C4-2B (cell line): Measurements from ENCODE around the gene MBNL1.

Source experiments
- H3K27ac ChIP-seq: fragments of 450-650 bp; 2 replicates; pipeline ENCODE4 v1.5.1; 2017
- ZFX ChIP-seq: fragments of 450-650 bp; IDR thresholded peaks from 2 replicates; pipeline ENCODE4 v1.6.1; 2017
- TF ChIP-seq, protein P1 (sequence below): fragments of 450-650 bp; conservative IDR thresholded peaks from 2 replicates; pipeline ENCODE4 v1.5.1; 2017; ENCODE audit warnings: mild to moderate bottlenecking

The MBNL1 gene

GRCh38 chr3:152291649-152292066, 22.9 kb downstream of the MBNL1 start:
- TF ChIP-seq, protein P1, sequence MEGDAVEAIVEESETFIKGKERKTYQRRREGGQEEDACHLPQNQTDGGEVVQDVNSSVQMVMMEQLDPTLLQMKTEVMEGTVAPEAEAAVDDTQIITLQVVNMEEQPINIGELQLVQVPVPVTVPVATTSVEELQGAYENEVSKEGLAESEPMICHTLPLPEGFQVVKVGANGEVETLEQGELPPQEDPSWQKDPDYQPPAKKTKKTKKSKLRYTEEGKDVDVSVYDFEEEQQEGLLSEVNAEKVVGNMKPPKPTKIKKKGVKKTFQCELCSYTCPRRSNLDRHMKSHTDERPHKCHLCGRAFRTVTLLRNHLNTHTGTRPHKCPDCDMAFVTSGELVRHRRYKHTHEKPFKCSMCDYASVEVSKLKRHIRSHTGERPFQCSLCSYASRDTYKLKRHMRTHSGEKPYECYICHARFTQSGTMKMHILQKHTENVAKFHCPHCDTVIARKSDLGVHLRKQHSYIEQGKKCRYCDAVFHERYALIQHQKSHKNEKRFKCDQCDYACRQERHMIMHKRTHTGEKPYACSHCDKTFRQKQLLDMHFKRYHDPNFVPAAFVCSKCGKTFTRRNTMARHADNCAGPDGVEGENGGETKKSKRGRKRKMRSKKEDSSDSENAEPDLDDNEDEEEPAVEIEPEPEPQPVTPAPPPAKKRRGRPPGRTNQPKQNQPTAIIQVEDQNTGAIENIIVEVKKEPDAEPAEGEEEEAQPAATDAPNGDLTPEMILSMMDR, result no peak
- no peak for TF ChIP-seq ZFX
- no peak overlapping the region for H3K27ac ChIP-seq

- TF ChIP-seq, protein P1, result no peak
- TF ChIP-seq ZFX, result no peak
- no peak overlapping the region for H3K27ac ChIP-seq
These were observed 23.6 kb downstream of the MBNL1 start for GRCh38 chr3:152292366-152292765.

DNA sequence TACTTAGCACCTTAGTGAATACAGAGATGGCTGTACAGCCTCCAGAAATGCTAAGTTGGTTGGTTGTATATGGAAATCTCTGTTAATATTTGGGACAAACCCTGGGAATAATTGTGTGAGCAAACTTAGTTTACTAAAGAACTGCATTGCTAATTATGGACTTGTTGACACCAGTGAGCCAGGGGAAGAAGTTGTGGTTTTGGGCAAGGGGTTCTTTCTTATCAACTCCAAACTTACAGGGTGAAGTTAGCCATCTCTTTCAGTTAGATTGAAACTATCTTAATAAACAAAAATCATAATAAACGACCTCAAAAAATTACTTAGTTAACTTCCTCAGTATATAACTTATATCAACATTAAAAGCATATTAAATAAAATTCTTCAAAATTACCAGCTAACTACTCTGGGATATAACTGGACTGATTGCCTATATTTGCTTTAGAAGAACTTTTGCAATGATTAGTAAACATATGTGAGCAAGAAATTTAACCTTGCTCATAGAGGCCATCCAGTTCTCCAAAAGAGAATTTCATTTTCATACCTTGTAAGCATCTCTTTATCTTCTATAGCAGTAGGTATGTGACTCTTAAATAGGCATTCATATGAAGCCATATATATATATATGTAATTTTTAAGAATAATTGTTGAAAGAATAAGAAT, 24.7 kb downstream of the MBNL1 start:
- H3K27ac ChIP-seq, result no peak overlapping the region

GRCh38 chr3:152295344-152295743, 26.6 kb downstream of the MBNL1 start:
- no peak for TF ChIP-seq ZFX
- TF ChIP-seq, protein P1, result no peak
- H3K27ac ChIP-seq, result no peak overlapping the region

More for the DNA sequence above, 24.7 kb downstream of the MBNL1 start:
- no peak for TF ChIP-seq ZFX
- TF ChIP-seq, protein P1, result no peak

DNA sequence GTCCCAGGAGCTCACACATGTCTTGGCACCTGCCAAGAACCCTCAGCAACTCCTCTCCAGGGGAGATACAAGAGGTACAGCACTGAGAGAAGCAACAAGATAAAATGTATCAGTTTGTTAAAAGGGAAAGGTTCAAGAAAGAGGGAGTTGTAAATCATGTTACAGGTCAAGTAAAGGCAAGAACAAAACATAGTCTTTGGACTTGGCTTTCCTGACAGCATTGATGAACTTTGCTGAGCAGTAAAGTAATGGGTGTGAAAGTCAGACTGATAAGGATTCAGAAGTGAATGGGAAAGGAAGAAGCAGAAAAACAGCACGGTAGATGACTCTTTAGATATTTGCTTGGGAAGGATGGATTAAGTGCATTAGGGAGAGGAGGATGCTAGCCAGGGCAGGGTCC, 27.1 kb downstream of the MBNL1 start:
- no peak for TF ChIP-seq ZFX
- TF ChIP-seq, protein P1, result no peak
- H3K27ac ChIP-seq, result no peak overlapping the region

GRCh38 chr3:152296382-152296781, 27.7 kb downstream of the MBNL1 start:
- H3K27ac ChIP-seq, result no peak overlapping the region

GRCh38 chr3:152296971-152297370, 28.2 kb downstream of the MBNL1 start:
- no peak overlapping the region for H3K27ac ChIP-seq

More at GRCh38 chr3:152296382-152296781, 27.7 kb downstream of the MBNL1 start:
- TF ChIP-seq, protein P1, result no peak
- no peak for TF ChIP-seq ZFX

More at GRCh38 chr3:152296971-152297370, 28.2 kb downstream of the MBNL1 start:
- no peak for TF ChIP-seq ZFX
- TF ChIP-seq, protein P1, result no peak
